ENCODE results near the gene NLGN4X. TPM values are rescaled to one million over a fixed set of nuclear protein-coding genes. Genes with fewer than 3 reads are reported as not detected.

NLGN4X gene
- polyA plus RNA-seq (2013, experiment 1 of 2; ENCODE audit: insufficient read length), result 0.31 TPM
- 0.51 TPM for polyA plus RNA-seq (2013, experiment 2 of 2; ENCODE audit: insufficient read length)

DNA sequence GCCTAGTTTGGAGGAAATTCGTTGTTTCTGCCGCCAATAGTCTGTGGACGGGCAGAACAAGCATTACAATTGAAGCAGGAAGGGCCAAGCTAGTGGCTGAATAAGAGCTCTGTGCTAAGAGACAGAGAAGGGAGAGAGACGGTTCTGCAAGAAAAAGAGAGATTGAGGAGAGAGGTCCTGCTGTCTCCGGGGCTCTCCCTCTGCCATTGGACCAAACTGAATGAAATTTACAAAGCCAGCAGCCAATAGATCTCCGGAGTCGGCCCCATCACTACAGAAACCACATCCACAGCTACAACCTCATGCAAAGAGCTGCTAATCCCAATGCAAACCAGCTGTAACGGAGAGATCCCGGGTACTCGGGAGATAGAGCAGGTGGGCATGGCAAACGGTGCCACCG, at the start of gene NLGN4X:
Gene NLGN4X, minus strand, starts transcription at position 148 of the 400 bp plus-strand sequence. CDS start 77,401 bp downstream, outside the sequence.
- DNase-seq, result no peak

DNA sequence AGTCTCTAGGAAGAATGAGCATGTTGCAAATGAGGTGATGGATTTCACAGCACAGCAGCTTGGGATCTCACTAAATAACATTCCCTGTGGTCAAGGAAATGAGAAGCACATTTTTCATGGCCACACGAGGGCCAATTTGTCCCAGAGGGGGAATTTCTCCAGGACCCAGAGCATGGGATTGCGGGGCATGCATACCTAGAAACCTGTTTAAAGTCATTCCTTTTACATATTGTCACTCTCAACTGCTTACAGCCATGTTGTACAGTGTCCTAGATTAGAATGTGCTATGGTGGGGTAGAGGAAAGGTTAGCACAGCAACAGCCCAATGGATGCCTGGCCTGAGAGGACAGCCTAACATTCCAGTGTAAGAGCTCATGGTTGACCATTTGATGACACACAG, 37.4 kb upstream of the NLGN4X start:
- DNase-seq, result no peak

DNA sequence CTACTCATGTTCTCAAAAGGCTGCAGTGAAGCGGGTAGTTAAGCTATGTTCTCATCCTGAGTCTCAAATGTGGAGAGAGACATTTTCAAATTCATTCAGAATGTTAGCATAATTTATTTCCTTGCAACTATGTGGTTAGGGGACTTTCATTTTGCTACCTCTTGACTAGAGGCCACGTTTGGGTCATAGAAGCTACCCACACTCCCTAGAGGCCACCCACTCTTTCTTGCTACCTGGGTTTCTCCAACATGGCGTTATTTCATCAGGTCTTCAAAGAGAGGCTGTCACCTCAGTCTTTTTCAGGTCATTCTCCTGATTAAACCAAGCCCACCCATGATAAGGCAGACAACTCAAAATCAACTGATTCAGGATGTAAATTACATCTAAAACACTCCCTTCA, 34.3 kb upstream of the NLGN4X start:
- DNase-seq, result no peak

DNA sequence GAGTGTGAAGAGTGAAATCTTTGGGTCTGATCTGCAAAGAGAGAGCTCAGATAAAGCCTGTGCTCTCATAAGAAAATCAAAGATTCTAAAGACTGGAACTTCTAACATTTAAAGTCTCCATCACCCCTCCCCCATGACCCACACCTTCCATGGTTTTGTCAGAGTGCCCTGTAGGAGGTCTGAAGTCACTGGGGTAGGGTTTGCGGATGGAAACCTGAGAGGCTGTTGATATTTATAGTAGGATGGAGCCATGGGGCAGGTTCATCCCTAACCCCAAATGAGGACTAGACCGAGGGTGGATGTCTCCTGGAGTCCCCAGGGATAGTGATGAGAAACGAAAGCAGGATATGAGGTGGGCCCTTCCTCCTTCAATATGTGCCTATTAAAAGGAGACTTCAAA, 28.4 kb upstream of the NLGN4X start:
- no peak for DNase-seq

DNA sequence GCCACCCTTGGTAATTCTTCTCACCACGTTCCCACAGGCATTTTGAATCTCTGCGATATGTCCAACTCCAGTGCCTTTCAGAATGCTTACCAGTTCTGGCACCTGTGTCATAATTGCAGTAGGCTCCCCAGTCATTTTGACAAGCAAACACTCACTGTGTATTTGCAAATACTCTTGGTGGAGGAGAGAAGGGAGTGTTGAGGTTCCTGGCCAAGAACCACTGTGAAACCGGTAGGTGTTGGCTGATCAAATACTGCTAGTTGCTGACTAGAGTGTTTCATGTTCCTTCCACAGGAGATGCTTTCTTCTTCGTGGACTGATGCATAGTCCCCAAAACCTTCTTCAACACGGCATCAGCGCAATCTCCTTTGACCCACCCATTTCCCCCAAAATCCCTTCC, 16.0 kb upstream of the NLGN4X start:
- no peak for DNase-seq

DNA sequence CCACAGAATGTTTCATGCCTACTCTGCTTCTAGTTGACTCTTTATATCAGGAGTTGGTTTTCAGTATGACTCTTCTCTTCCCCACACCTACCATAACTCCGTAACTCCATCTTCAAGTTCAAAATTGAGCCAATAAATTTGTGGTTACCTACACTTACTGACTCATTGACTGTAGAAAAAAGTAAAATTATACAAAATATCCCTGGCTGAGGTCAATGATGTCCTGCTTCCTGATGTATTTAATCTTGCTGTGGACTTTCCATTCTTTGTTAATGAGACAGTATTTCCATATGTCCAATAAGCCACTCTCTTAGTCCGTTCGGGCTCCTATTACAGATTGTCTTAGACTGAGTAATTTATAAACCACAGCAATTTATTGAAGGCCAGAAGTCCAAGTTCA, 9.9 kb upstream of the NLGN4X start:
- no peak for DNase-seq

DNA sequence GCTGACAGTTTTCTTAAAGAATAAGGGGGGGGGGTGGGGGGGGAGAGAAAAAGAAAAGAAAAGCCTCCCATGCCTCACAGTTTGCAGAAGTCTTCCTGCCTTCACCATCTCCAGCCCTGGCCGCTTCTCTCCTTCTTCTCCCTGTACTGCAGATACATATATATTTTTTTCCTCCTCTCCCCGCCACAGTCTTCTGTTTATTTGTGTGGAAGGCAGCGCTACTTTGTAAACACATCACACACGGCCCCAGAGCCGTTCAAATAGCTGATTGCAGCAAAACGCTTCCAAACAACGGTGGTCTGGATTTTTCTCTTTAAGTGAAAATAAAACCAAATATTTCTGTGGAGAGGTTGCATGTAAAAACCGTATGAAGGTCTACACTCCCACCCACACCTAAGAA, 732 bp downstream of the NLGN4X start:
- DNase-seq, result no peak

DNA sequence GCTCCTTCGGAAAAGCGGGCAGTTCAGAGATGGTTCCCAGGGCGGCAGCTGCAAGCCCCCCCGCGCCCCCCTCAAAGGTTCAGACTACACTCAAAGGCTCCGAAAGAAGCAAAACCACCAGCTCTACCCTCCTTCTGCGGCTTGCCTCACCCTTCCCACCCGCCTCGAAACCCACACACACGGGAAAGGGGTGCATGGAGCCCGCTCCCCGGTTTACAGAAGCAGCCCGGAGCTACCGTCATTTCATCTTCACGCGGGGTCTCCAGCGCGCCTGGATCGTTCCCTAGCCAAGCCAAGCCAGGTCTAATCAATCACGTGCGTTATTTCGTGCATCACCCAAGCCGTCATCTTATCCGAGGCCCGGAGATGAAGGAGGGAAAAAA, 1.2 kb downstream of the NLGN4X start:
- no peak for DNase-seq

DNA sequence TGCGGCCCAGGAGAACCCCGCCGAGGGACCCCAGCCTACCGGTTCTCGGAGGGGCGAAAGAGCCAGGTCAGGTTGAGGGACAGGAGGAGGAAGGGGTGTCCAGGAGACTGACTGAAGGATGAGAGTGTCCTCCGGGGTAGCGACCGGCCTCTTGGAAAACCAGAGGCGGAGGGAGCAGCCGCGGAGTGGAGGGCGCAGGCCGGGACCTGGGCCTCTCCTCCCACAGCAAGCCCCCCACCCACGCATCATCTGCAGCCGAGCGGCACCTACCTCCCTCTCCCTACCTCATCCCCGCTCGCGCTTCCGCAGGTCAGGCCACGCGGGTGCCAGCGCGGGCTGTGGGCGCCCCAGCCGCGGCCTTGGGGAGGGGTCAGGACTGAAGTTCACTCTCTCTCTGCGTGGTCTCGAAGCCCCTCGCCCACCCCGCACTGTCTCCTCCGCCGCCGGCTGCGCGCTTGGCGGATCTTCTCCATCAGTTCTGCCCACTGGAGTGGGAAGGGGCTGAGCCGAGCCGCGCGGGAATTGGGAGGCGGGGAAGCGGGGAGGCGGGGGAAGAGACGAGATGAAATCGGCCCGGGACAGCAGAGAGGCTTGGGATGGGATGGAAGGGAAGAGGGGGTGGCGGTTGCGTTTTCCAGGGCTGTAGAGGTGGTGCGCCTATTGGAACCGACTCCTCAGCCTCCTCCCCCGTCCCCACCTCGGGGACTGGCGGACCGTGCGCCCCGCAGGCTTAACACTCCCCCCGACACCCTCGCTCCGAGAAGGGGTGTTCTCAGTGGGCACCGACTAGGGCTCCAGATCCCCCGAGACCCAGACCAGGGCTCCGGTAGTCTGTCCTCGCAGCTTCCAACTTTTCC, 1.8 kb downstream of the NLGN4X start:
- DNase-seq, result no peak

DNA sequence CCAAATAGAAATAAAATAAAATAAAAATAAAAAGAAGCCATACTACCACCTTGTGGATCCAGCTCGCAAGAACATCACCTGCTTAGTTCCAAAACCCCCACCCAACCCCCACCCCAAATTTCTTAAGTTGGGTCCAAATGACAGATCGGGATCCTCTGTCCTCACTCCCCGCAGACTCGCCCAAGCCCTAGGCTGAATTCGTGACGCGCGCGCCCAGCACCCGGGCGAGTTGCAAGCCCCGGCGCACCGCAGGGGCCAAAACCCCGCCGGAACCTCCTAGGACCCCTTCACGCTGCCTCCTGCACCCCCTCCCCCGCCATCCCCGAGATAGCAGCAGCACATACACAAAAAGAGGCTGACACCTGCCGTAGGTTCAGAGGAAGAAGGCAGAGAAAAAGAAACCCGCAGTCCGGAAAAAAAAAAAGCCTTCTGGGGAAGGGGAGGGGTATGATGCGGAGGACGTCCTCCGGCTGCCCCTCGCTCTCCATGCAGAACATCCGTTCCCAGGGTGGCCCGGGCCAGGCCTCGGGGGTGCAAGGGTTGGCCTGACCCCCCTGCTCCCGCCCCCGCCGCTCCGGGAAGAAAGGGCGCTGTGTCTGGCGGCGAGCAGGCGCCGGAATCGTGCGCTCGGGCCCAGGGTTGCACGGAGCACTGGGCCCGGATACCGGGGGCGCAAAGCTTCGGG, 2.6 kb downstream of the NLGN4X start:
- no peak for DNase-seq

DNA sequence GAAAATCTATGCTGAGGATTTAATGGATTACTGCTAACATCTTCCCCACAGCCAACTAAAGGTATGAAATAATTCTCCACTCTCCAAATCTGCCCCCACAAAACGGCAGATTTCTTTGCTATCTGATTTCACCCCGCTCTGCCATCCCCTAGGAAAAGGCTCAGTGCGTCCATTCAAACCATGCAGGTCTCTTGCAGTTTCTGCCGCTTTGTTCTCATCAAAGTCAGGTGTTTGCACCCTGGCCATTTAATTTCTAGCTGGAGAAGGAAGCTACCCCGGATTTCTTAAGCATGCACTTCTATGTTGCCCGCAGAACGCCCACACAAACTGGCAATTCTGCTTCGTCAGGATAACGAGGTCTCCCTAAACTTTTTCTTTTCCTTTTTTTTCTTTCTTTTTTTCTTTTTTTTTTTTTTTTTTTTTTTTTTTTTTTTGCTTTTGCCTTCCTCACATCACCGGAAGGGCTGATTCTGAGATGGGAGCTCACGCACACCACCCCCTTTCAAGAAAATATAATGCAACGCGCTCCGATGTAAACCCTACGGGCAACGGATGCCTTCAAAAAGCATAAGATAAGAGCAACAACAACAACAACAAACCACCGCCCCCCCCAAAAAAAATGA, 3.3 kb downstream of the NLGN4X start:
- no peak for DNase-seq

DNA sequence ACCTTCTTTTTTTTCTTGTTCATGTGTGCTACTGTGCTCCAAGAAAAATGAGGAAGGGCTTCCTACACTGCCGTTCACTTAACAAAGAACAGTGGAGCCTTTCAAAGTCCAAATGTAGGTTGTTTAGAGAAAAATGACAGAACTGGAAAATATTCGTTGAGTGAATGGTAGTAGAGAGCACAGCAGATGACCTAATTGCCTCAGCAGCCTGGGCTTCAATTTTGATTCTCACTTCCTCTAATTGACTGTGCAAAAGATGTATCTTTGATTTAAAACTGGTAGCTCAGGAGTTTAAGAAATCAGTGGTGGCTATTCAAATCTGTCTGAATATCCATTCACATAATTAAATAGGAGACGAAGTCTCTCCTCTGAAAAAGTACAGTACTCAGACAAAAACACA, 5.2 kb downstream of the NLGN4X start:
- no peak for DNase-seq

DNA sequence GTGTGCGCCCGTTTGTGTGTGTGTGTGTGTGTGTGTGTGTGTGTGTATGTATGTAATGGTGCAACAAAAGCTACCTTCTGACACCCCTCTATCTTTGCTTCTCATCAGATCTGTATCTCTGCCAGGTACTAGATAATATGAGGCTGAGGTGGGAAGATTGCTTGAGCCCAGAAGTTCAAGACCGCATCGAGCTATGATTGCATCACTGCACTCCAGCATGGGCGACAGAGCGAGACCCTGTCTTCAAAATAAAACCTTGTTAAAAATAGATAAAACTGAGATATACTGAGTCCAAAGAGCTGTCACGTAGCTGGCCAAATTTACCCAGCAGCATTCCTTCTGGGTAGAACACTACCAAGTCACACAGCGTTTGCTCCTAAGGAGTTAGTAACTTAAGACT, 18.4 kb downstream of the NLGN4X start:
- DNase-seq, result no peak

DNA sequence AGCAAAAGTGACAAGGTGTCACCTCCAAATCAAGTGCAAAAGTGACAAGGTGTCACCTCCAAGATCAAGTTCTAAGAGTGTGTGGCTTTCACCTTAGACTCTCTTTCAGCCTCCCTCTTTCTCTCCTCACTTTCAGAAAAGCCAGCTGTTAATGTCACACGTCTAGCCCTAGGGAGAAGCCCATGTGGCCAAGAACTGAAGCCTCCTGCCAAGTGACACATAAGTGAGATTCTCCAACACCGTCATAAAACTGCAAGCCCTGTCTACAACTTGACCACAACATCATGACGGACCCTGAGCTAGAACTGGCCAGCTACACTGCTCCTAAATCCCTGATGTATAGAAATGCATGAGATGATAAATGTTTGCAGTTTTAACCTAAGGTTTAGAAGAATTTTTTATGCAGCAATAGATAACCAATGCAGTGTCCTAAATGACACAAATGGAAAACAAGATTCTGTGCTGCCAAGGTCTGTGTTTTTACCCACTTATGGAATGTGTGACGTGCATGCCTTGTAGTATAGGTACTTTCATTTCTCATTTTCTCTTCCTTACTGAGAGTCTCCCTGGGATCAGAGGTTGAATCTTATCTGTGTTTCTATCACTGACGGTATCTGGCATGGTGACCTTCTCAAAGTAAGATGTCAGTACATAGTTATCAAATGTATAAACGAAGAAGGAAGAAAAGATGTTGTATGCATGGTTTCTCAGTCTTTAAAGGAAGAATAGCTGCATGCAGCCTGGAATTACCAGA, 25.0 kb downstream of the NLGN4X start:
- no peak for DNase-seq

DNA sequence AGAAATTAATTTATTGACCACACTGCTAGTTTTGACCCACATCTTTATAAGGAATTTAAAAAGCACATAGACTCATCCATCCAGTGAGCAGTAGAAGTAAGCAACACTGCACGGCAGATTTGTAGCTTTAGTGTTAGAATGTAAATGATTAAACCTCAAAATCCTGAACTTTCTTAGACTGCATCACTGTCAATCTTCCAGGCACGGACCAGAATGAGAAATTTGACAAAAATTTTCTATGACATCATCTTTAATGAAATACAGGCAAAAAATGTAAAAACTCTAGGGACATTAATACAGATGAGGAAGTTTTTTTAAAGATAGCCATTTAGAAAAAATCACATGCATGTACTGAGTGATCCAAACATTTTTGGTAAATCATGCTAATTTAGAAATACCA, 29.2 kb downstream of the NLGN4X start:
- no peak for DNase-seq

DNA sequence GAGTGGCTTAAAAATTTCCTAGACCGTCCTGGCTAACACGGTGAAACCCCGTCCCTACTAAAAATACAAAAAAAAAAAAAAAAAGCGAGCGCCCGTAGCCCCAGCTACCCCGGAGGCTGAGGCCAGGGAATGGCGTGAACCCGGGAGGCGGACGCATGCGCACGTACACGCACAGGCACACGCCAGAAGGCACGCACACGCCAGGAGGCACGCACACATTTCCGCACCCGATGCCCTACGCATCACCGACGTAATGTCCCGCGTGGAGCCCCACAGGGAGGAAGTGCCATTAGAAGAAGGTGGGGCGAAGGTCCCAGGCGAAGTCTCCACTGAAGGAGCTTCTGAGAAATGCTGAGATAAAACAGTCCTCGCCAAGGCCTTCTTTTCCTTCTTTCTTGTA, 41.4 kb downstream of the NLGN4X start:
- DNase-seq, result no peak

DNA sequence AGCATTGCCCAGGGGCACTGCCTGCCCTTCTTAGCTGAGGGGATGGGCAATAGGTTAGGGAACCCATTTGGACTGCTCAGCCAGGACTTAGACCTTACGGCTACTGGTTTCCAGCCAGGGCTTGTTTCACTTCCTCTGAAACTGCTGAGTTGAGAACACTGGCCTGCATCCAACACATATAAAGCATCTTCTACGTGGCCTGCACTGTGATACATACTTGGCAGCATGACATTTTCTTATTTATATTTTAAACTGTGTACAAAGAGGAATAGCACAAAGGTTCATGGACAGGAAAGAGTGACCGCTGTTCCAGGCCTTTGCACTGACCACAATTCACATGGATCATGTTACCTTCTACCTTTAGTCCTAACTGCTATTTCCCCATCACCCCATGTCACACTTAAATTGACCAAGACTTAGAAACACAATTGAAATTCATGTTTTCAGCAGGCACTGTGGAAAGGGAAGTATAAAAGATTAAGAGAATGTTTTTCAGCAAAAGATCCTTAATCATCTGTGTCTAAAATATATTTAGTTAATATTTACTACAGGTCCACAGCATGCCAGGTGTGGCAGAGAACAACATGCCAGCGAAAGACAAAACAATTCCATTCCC, 43.7 kb downstream of the NLGN4X start:
- DNase-seq, result no peak

DNA sequence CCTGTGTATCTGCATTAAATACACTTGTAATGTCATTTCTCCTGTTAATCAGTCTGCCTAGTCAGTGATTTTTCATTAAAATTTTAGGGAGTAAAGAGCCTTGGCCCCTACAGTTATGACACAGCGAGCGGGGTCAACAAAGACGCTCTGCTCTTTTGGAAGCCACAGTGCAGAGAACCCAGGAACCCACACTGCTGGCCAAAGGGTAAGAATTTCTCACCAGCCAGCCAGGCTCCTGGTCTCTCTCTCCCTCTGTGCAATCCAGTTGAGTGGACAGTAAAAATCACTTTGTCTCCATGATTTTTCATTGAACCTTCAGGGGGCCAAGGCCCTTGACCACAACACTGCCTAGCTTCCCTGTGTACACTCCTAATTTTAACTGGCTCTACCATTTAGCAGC, 52.8 kb downstream of the NLGN4X start:
- DNase-seq, result no peak

DNA sequence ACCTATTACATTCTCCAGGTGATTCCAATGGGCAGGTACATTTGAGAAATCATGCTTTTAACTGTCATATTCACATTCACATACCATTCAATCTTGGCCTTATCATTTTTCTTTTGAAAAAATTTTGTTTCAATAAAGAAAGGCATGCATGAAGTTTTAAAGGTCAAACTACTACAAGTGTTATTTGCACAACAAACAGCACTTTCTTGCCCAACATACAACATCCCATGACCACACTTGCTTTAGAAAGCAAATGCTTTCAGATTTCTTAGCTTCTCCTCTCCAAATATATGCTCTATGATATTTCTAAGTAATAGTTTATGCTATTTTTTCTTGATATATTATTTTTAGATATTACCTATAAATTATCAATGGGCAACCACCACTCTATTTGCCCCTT, 58.2 kb downstream of the NLGN4X start:
- DNase-seq, result no peak

DNA sequence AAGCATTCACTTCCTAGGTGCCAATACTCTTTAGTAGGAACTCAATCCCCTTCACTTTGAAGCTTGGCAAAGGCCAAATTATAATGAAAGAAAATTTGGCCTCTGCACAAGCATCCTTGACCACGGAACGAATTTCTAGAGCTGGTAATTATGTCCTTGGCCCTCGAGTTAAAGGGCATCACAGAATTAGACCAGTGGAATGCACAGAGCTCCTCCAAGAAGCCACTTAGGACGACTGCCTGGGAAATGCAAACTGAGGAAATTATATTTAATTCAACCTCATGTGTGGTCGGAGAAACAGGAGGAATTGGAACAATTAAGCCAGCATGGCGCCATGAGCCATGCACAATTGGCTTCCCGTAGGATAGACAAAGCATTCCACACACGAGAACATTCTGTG, 59.3 kb downstream of the NLGN4X start:
- no peak for DNase-seq

DNA sequence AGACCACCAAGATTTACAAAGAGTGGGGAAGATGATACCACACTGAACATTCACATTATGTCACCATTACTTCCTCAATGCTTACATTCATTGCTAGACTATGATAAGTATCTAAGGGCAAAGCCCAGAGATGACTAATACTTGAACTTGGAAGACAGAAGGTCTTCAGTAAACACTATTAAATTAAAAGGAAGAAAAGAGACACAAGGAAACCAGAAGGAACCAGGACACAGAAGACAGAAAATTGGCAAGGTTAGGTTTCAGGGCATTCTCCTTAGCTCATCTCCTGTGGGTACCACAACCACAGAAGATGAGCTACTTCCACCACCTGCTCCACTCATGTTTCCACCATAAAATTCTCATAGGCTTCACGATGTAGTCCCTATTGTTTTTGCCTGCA, 64.9 kb downstream of the NLGN4X start:
- DNase-seq, result no peak

DNA sequence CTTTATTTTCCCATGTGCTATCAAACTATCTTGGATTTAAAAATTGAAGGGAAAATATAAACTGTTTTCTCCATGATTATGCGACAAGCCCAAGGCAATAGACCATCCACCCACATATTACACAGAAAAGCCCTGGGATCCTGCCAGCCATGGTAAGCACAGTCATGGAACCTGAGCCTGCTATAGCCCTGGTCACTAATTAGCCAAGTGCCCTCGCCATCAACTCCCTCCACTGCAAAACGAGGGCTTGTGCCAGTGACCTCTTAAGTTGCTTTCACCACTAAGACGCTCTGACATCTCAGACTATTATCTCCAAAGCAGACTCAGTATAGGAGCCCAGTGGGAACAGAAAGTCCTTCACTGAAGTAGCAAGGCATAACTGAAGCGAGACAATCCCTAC, 69.2 kb downstream of the NLGN4X start:
- no peak for DNase-seq

Data from fibroblast of skin of scalp (primary cell).